Upper lobe of left lung (tissue), 4 donors: ENCODE measurements around the gene FRMPD4.

Experiments used
- CTCF ChIP-seq, 6 experiments: fragments of 450-650 bp in 4 of 6; fragments of 200-600 bp in 2 of 6; sonication (generic) in 2 of 6; IDR thresholded peaks; one replicate each; pipeline ENCODE4 v1.5.1; 2016 to 2019; ENCODE audit warnings: antibody characterized with exemption in 6 of 6
- EP300 ChIP-seq, 4 donors: sonication (generic); formaldehyde crosslinking; IDR thresholded peaks; one replicate each; pipeline ENCODE4 v1.5.1; 2017; ENCODE audit warnings: antibody characterized with exemption in 4 of 4, control low read depth in 2 of 4
- POLR2A ChIP-seq, 4 donors: fragments of 450-650 bp; IDR thresholded peaks; one replicate each; pipeline ENCODE4 v1.5.1; 2016 to 2017; ENCODE audit warnings: antibody characterized with exemption in 4 of 4, mild to moderate bottlenecking in 2 of 4
- POLR2AphosphoS5 ChIP-seq, 2 donors: sonication (generic); formaldehyde crosslinking; IDR thresholded peaks; one replicate each; pipeline ENCODE4 v1.5.1; 2017; ENCODE audit warnings: antibody characterized with exemption in 2 of 2

GRCh38 chrX:12308420-12308819 is 170.1 kb downstream of the FRMPD4 start:
- TF ChIP-seq POLR2AphosphoS5 (IDR thresholded peaks at IDR 0.05), result no peak
- no peak for TF ChIP-seq CTCF (IDR thresholded peaks at IDR 0.05)
- TF ChIP-seq EP300 (IDR thresholded peaks at IDR 0.05), result no peak
- TF ChIP-seq POLR2A (IDR thresholded peaks at IDR 0.05), result no peak
